SK-N-SH treated with all-trans-retinoic acid at 6 μM for 48 hours (cell line): ENCODE results near the gene ERGIC1.

Source experiments
- ARNTL ChIP-seq: fragments of 450-650 bp; formaldehyde crosslinking; IDR thresholded peaks from 2 replicates; pipeline ENCODE4 v1.5.0; 2020; ENCODE audit warnings: low read depth, mild to moderate bottlenecking, moderate library complexity, borderline replicate concordance
- ESRRG ChIP-seq: fragments of 250-450 bp; sonication (Bioruptor Pico); IDR thresholded peaks from 2 replicates; pipeline ENCODE4 v1.6.1; 2021; ENCODE audit warnings: mild to moderate bottlenecking
- OSR1 ChIP-seq: fragments of 250-450 bp; sonication (Bioruptor Pico); IDR thresholded peaks from 2 replicates; pipeline ENCODE4 v1.8.0; 2022; ENCODE audit warnings: moderate library complexity, mild to moderate bottlenecking, inconsistent platforms
- PATZ1 ChIP-seq: fragments of 250-450 bp; sonication (Bioruptor Pico); IDR thresholded peaks from 2 replicates; pipeline ENCODE4 v1.8.0; 2020; ENCODE audit warnings: mild to moderate bottlenecking, moderate library complexity, borderline replicate concordance
- SNAI2 ChIP-seq: fragments of 250-450 bp; sonication (Bioruptor Pico); IDR thresholded peaks from 2 replicates; pipeline ENCODE4 v1.5.0; 2020; ENCODE audit warnings: mild to moderate bottlenecking, moderate library complexity

- TF ChIP-seq ESRRG (CRISPR knock-in tag) (no peak), ARNTL (no peak), PATZ1 (CRISPR knock-in tag) (no peak), SNAI2 (0 out of 2 replicates have a peak, but pooled peaks have one; percentile 9), OSR1 (CRISPR knock-in tag) (no peak)
Observed at GRCh38 chr5:172931001-172931536, 97.0 kb downstream of the ERGIC1 start.
